ENCODE data around the gene PSMD7.
A peak's percentile ranks its signal among the peaks of the same experiment; 100 is the strongest.
"Not testable (repeated sequence)": the region's sequence is repeated elsewhere in the genome, so short reads cannot be mapped to it uniquely, and the experiment has no call there.

Gene PSMD7

GRCh38 chr16:74309789-74310781, 13.5 kb downstream of the PSMD7 start:
- Histone ChIP-seq H3K4me3 (ENCODE audit: low read length in 2 of 2) (no peak overlapping the region), H3K9ac (ENCODE audit: low read depth in 1 of 2, low read length in 2 of 2) (no peak overlapping the region), H3K9me3 (ENCODE audit: control insufficient read depth in 2 of 2, low read length in 2 of 2) (no peaks in the 10 kb centered on the region), H3K27me3 (ENCODE audit: control insufficient read depth in 2 of 2, insufficient read depth in 2 of 2, low read length in 2 of 2) (no peaks in the 10 kb centered on the region), H3K4me1 (ENCODE audit: control insufficient read depth in 2 of 2, insufficient read depth in 2 of 2, low read length in 2 of 2) (no peaks in the 10 kb centered on the region), H3K36me3 (ENCODE audit: control insufficient read depth in 2 of 2, insufficient read depth in 2 of 2, low read length in 2 of 2) (peaks cover 21 to 25% of the 10 kb centered on the region in 2 donors), H3K27ac (ENCODE audit: low read depth in 2 of 2, low read length in 2 of 2) (no peak overlapping the region)

GRCh38 chr16:74315059-74315458, 18.4 kb downstream of the PSMD7 start:
- no peak overlapping the region for H3K27ac ChIP-seq (ENCODE audit: low read depth in 2 of 2, low read length in 2 of 2)
- no peaks in the 10 kb centered on the region for H3K27me3 ChIP-seq (ENCODE audit: control insufficient read depth in 2 of 2, insufficient read depth in 2 of 2, low read length in 2 of 2)
- no peak overlapping the region for H3K4me3 ChIP-seq (ENCODE audit: low read length in 2 of 2)
- H3K4me1 ChIP-seq (ENCODE audit: control insufficient read depth in 2 of 2, insufficient read depth in 2 of 2, low read length in 2 of 2): no peaks in the 10 kb centered on the region
- H3K9me3 ChIP-seq (ENCODE audit: control insufficient read depth in 2 of 2, low read length in 2 of 2): no peaks in the 10 kb centered on the region
- H3K36me3 ChIP-seq (ENCODE audit: control insufficient read depth in 2 of 2, insufficient read depth in 2 of 2, low read length in 2 of 2): peaks cover 0 to 5% of the 10 kb centered on the region in 2 donors
- H3K9ac ChIP-seq (ENCODE audit: low read depth in 1 of 2, low read length in 2 of 2): no peak overlapping the region

- H3K4me1 ChIP-seq (ENCODE audit: control insufficient read depth in 2 of 2, insufficient read depth in 2 of 2, low read length in 2 of 2): no peaks in the 10 kb centered on the region
- H3K9me3 ChIP-seq (ENCODE audit: control insufficient read depth in 2 of 2, low read length in 2 of 2): no peaks in the 10 kb centered on the region
- H3K9ac ChIP-seq (ENCODE audit: low read depth in 1 of 2, low read length in 2 of 2): no peak overlapping the region
- no peak overlapping the region for H3K4me3 ChIP-seq (ENCODE audit: low read length in 2 of 2)
- no peak overlapping the region for H3K27ac ChIP-seq (ENCODE audit: low read depth in 2 of 2, low read length in 2 of 2)
- no peaks in the 10 kb centered on the region for H3K27me3 ChIP-seq (ENCODE audit: control insufficient read depth in 2 of 2, insufficient read depth in 2 of 2, low read length in 2 of 2)
- H3K36me3 ChIP-seq (ENCODE audit: control insufficient read depth in 2 of 2, insufficient read depth in 2 of 2, low read length in 2 of 2): peaks cover 4 to 10% of the 10 kb centered on the region in 2 donors
These were observed 24.1 kb downstream of the PSMD7 start for GRCh38 chr16:74320707-74321106.

- H3K36me3 ChIP-seq (ENCODE audit: control insufficient read depth in 2 of 2, insufficient read depth in 2 of 2, low read length in 2 of 2): peaks cover 9 to 16% of the 10 kb centered on the region in 2 donors
- no peak overlapping the region for H3K27ac ChIP-seq (ENCODE audit: low read depth in 2 of 2, low read length in 2 of 2)
- H3K9me3 ChIP-seq (ENCODE audit: control insufficient read depth in 2 of 2, low read length in 2 of 2): no peaks in the 10 kb centered on the region
- H3K4me1 ChIP-seq (ENCODE audit: control insufficient read depth in 2 of 2, insufficient read depth in 2 of 2, low read length in 2 of 2): no peaks in the 10 kb centered on the region
- no peak overlapping the region for H3K9ac ChIP-seq (ENCODE audit: low read depth in 1 of 2, low read length in 2 of 2)
- H3K4me3 ChIP-seq (ENCODE audit: low read length in 2 of 2): no peak overlapping the region
- H3K27me3 ChIP-seq (ENCODE audit: control insufficient read depth in 2 of 2, insufficient read depth in 2 of 2, low read length in 2 of 2): no peaks in the 10 kb centered on the region
These were observed 24.7 kb downstream of the PSMD7 start for GRCh38 chr16:74321356-74321755.

GRCh38 chr16:74322301-74322710, 25.7 kb downstream of the PSMD7 start:
- H3K4me1 ChIP-seq (ENCODE audit: control insufficient read depth in 2 of 2, insufficient read depth in 2 of 2, low read length in 2 of 2): no peaks in the 10 kb centered on the region
- H3K9me3 ChIP-seq (ENCODE audit: control insufficient read depth in 2 of 2, low read length in 2 of 2): no peaks in the 10 kb centered on the region
- peak overlapping the region in 1 of 2 donors; percentile 17 for H3K4me3 ChIP-seq (ENCODE audit: low read length in 2 of 2)
- no peaks in the 10 kb centered on the region for H3K27me3 ChIP-seq (ENCODE audit: control insufficient read depth in 2 of 2, insufficient read depth in 2 of 2, low read length in 2 of 2)
- peaks cover 14 to 19% of the 10 kb centered on the region in 2 donors for H3K36me3 ChIP-seq (ENCODE audit: control insufficient read depth in 2 of 2, insufficient read depth in 2 of 2, low read length in 2 of 2)
- H3K27ac ChIP-seq (ENCODE audit: low read depth in 2 of 2, low read length in 2 of 2): peak overlapping the region in 1 of 2 donors; percentile 42
- no peak overlapping the region for H3K9ac ChIP-seq (ENCODE audit: low read depth in 1 of 2, low read length in 2 of 2)

- not testable (repeated sequence) for H3K4me1 ChIP-seq (ENCODE audit: control insufficient read depth in 2 of 2, insufficient read depth in 2 of 2, low read length in 2 of 2); H3K9me3 ChIP-seq (ENCODE audit: control insufficient read depth in 2 of 2, low read length in 2 of 2); H3K4me3 ChIP-seq (ENCODE audit: low read length in 2 of 2); H3K27ac ChIP-seq (ENCODE audit: low read depth in 2 of 2, low read length in 2 of 2); H3K27me3 ChIP-seq (ENCODE audit: control insufficient read depth in 2 of 2, insufficient read depth in 2 of 2, low read length in 2 of 2); H3K9ac ChIP-seq (ENCODE audit: low read depth in 1 of 2, low read length in 2 of 2)
- peaks cover 14 to 19% of the 10 kb centered on the region in 2 donors for H3K36me3 ChIP-seq (ENCODE audit: control insufficient read depth in 2 of 2, insufficient read depth in 2 of 2, low read length in 2 of 2)
These were observed 28.2 kb downstream of the PSMD7 start for GRCh38 chr16:74324777-74325176.

GRCh38 chr16:74325641-74326040, 29.0 kb downstream of the PSMD7 start:
- no peaks in the 10 kb centered on the region for H3K4me1 ChIP-seq (ENCODE audit: control insufficient read depth in 2 of 2, insufficient read depth in 2 of 2, low read length in 2 of 2)
- no peak overlapping the region for H3K9ac ChIP-seq (ENCODE audit: low read depth in 1 of 2, low read length in 2 of 2)
- no peaks in the 10 kb centered on the region for H3K27me3 ChIP-seq (ENCODE audit: control insufficient read depth in 2 of 2, insufficient read depth in 2 of 2, low read length in 2 of 2)
- H3K27ac ChIP-seq (ENCODE audit: low read depth in 2 of 2, low read length in 2 of 2): no peak overlapping the region
- peaks cover 14 to 17% of the 10 kb centered on the region in 2 donors for H3K36me3 ChIP-seq (ENCODE audit: control insufficient read depth in 2 of 2, insufficient read depth in 2 of 2, low read length in 2 of 2)
- H3K9me3 ChIP-seq (ENCODE audit: control insufficient read depth in 2 of 2, low read length in 2 of 2): no peaks in the 10 kb centered on the region
- H3K4me3 ChIP-seq (ENCODE audit: low read length in 2 of 2): no peak overlapping the region

GRCh38 chr16:74328346-74328745, 31.7 kb downstream of the PSMD7 start:
- H3K9me3 ChIP-seq (ENCODE audit: control insufficient read depth in 2 of 2, low read length in 2 of 2); H3K4me1 ChIP-seq (ENCODE audit: control insufficient read depth in 2 of 2, insufficient read depth in 2 of 2, low read length in 2 of 2); H3K27me3 ChIP-seq (ENCODE audit: control insufficient read depth in 2 of 2, insufficient read depth in 2 of 2, low read length in 2 of 2); H3K27ac ChIP-seq (ENCODE audit: low read depth in 2 of 2, low read length in 2 of 2); H3K9ac ChIP-seq (ENCODE audit: low read depth in 1 of 2, low read length in 2 of 2); H3K4me3 ChIP-seq (ENCODE audit: low read length in 2 of 2): not testable (repeated sequence)
- H3K36me3 ChIP-seq (ENCODE audit: control insufficient read depth in 2 of 2, insufficient read depth in 2 of 2, low read length in 2 of 2): peaks cover 19 to 22% of the 10 kb centered on the region in 2 donors

GRCh38 chr16:74332469-74332868, 35.9 kb downstream of the PSMD7 start:
- not testable (repeated sequence) for H3K9ac ChIP-seq (ENCODE audit: low read depth in 1 of 2, low read length in 2 of 2); H3K9me3 ChIP-seq (ENCODE audit: control insufficient read depth in 2 of 2, low read length in 2 of 2); H3K4me3 ChIP-seq (ENCODE audit: low read length in 2 of 2); H3K4me1 ChIP-seq (ENCODE audit: control insufficient read depth in 2 of 2, insufficient read depth in 2 of 2, low read length in 2 of 2); H3K27ac ChIP-seq (ENCODE audit: low read depth in 2 of 2, low read length in 2 of 2); H3K27me3 ChIP-seq (ENCODE audit: control insufficient read depth in 2 of 2, insufficient read depth in 2 of 2, low read length in 2 of 2)
- H3K36me3 ChIP-seq (ENCODE audit: control insufficient read depth in 2 of 2, insufficient read depth in 2 of 2, low read length in 2 of 2): peaks cover 5 to 14% of the 10 kb centered on the region in 2 donors

GRCh38 chr16:74337506-74337905, 40.9 kb downstream of the PSMD7 start:
- not testable (repeated sequence) for H3K27ac ChIP-seq (ENCODE audit: low read depth in 2 of 2, low read length in 2 of 2); H3K27me3 ChIP-seq (ENCODE audit: control insufficient read depth in 2 of 2, insufficient read depth in 2 of 2, low read length in 2 of 2); H3K4me1 ChIP-seq (ENCODE audit: control insufficient read depth in 2 of 2, insufficient read depth in 2 of 2, low read length in 2 of 2); H3K9me3 ChIP-seq (ENCODE audit: control insufficient read depth in 2 of 2, low read length in 2 of 2); H3K9ac ChIP-seq (ENCODE audit: low read depth in 1 of 2, low read length in 2 of 2); H3K4me3 ChIP-seq (ENCODE audit: low read length in 2 of 2)
- peaks cover 2 to 20% of the 10 kb centered on the region in 2 donors for H3K36me3 ChIP-seq (ENCODE audit: control insufficient read depth in 2 of 2, insufficient read depth in 2 of 2, low read length in 2 of 2)

Data from mucosa of rectum (tissue), 2 donors.